GM19043 (cell line): Measurements from ENCODE around the gene IL33.

ENCODE experiments used
- ATAC-seq: cut with Tn5 transposase; IDR thresholded peaks from one replicate; pipeline ENCODE4 v1.9.1; 2021; ENCODE audit warnings: low read depth; ENCODE audit not compliant: unreplicated experiment

Gene IL33

DNA sequence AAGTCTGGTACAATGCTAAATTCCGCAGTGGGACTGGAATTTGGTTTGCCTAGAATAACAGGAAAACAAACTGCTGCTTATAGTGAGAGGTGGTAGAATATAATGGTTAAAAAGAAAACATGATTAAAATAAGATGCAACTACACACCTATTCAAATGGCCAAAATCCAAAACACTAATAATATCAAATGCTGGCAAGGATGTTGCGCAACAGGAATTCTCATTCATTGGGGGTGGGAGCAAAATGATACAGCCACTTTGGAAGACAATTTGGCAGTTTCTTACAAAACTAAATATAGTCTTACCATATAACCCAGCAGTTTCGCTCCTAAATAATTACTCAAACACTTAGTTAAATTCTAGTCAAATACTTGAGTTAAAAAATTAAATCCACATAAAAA is 61.8 kb downstream of the IL33 start:
- ATAC-seq: no peak

GRCh38 chr9:6301858-6302257 is 86.3 kb downstream of the IL33 start:
- no peak for ATAC-seq

GRCh38 chr9:6302417-6302816 is 86.8 kb downstream of the IL33 start:
- no peak for ATAC-seq

DNA sequence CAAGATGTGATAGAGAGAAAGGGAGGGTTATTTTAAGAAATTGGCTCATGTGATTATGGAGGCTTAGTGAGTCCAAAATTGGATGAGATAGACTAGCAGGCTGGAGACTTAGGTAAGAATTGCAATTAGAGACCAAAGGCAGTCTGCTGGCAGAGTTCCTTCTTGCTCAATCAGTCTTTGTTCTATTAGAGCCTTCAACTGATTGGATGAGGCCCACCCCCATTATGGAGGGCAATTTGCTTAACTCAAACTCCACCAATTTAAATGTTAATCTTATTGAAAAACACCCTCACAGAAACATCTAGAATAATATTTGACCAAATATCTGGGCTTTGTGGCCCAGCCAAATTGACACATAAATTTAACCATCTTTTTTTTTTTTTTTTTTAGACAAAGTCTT is 88.6 kb downstream of the IL33 start:
- no peak for ATAC-seq

DNA sequence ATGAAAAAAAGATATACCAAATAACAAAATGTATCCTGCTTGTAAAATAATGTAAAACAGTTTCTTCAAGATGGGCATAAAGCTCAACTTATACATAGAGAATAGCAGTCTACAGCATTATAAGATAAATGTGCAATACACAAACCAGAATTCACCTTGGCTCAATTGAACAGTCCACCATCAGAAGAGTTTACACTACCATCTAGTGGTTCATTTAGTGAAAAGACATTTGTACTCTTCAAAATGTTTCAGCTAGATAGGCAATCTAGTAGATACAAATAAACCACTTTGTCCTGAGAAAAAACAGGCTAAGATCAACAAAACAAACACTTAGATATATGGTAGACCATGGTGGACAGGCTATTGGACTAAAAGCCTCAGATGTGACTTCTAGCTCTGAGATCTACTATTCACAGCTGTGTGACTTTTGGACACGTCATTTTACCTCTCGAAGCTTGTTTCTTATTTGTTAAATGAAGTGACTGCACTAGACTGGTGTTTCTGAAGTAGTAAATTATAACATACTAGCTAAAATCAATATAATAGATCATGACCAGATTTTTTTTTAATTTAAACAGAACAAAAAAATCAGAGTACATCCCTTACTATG is 90.5 kb downstream of the IL33 start:
- no peak for ATAC-seq
